AG10803 (cell line): ENCODE measurements around the gene IL36B.

ENCODE experiments used
- DNase-seq: peaks from one replicate; pipeline ENCODE4 v3.0.0; 2010; ENCODE audit warnings: low read depth
- H3K4me3 ChIP-seq: 2 replicates; pipeline ENCODE4 v1.5.1; 2011; ENCODE audit warnings: mild to moderate bottlenecking, low read length, control low read depth
- CTCF ChIP-seq: conservative IDR thresholded peaks from 2 replicates; pipeline ENCODE4 v1.5.1; 2011; ENCODE audit warnings: mild to moderate bottlenecking, low read length, control low read depth, inconsistent platforms

IL36B gene

GRCh38 chr2:113053666-113054065, 999 bp upstream of the IL36B start:
- DNase-seq: no peak
- H3K4me3 ChIP-seq: no peak overlapping the region
- TF ChIP-seq CTCF: no peak

GRCh38 chr2:113050921-113051895, 1.5 kb downstream of the IL36B start:
- no peak overlapping the region for H3K4me3 ChIP-seq
- DNase-seq: no peak
- no peak for TF ChIP-seq CTCF

GRCh38 chr2:113046465-113046864, 6.2 kb downstream of the IL36B start:
- TF ChIP-seq CTCF: no peak
- no peak for DNase-seq
- H3K4me3 ChIP-seq: no peak overlapping the region

- no peak overlapping the region for H3K4me3 ChIP-seq
- no peak for TF ChIP-seq CTCF
- DNase-seq: no peak
Measured at GRCh38 chr2:113041871-113042270, 10.8 kb downstream of the IL36B start.

- no peak for TF ChIP-seq CTCF
- no peak for DNase-seq
Measured at GRCh38 chr2:113039719-113040118, 12.9 kb downstream of the IL36B start.

GRCh38 chr2:113039158-113039557, 13.5 kb downstream of the IL36B start:
- TF ChIP-seq CTCF: no peak
- no peak for DNase-seq
- H3K4me3 ChIP-seq: no peak overlapping the region

More at GRCh38 chr2:113039719-113040118, 12.9 kb downstream of the IL36B start:
- no peak overlapping the region for H3K4me3 ChIP-seq

GRCh38 chr2:113038291-113038690, 14.4 kb downstream of the IL36B start:
- DNase-seq: no peak
- H3K4me3 ChIP-seq: no peak overlapping the region
- no peak for TF ChIP-seq CTCF
